B cell (primary cell): Measurements from ENCODE around the gene LYRM9. TPM values are rescaled to one million over a fixed set of nuclear protein-coding genes. Genes with fewer than 3 reads are reported as not detected.

Source experiments
- ATAC-seq: fragments of 200-7000 bp; cut with Tn5 transposase; one replicate; pipeline ENCODE4 v1.10.0; 2021; ENCODE audit warnings: low read depth, mild to moderate bottlenecking, moderate number of reproducible peaks, moderate library complexity
- CTCF ChIA-PET: fragments of 350-600 bp; sonication (Branson Sonifier 250); formaldehyde crosslinking; loops from one replicate; lab custom pipeline; 2021; ENCODE audit warnings: antibody characterized with exemption, inconsistent platforms; lab: Charles Lee
- POLR2A ChIA-PET: fragments of 350-600 bp; sonication (Branson Sonifier 250); formaldehyde crosslinking; loops from one replicate; lab custom pipeline; 2021; ENCODE audit warnings: antibody characterized with exemption; lab: Charles Lee
- DNase-seq: peaks from one replicate; pipeline ENCODE4 v3.0.0; 2013
- H2AFZ ChIP-seq: 2 replicates; pipeline ENCODE4 v1.6.1; 2012; ENCODE audit warnings: mild to moderate bottlenecking, low read depth, low read length; ENCODE audit not compliant: insufficient read depth, poor library complexity, severe bottlenecking
- H3K27ac ChIP-seq, 2 donors: 1 replicate in 1 of 2; 2 replicates in 1 of 2; pipeline ENCODE4 v1.5.1; 2012 to 2013; ENCODE audit warnings: low read length in 2 of 2, mild to moderate bottlenecking in 2 of 2, moderate library complexity in 1 of 2
- H3K27me3 ChIP-seq, 4 experiments: fragments of 200-600 bp in 1 of 4; sonication (generic) in 1 of 4; replicated peaks in 1 of 4; 1 replicate in 2 of 4; 2 replicates in 2 of 4; pipeline versions ENCODE4 v1.6.1 to v1.7.0; 2013 to 2016; ENCODE audit warnings: low read length in 3 of 4, mild to moderate bottlenecking in 2 of 4, mixed read lengths in 1 of 4, moderate library complexity in 1 of 4; ENCODE audit not compliant: insufficient read depth in 4 of 4, control insufficient read depth in 3 of 4; ENCODE audit errors: control extremely low read depth in 1 of 4
- H3K36me3 ChIP-seq, 2 experiments: replicated peaks in 1 of 2; 1 replicate in 1 of 2; 2 replicates in 1 of 2; pipeline versions ENCODE4 v1.6.1 to v1.7.1; 2013; ENCODE audit warnings: low read length in 1 of 2; ENCODE audit not compliant: insufficient read depth in 2 of 2, control insufficient read depth in 1 of 2; ENCODE audit errors: control extremely low read depth in 1 of 2, extremely low read depth in 1 of 2
- H3K4me1 ChIP-seq, 2 donors: fragments of 200-600 bp in 1 of 2; sonication (generic) in 1 of 2; 1 replicate in 1 of 2; 2 replicates in 1 of 2; pipeline versions ENCODE4 v1.5.1 to v1.6.1; 2013 to 2017; ENCODE audit warnings: low read length in 2 of 2; ENCODE audit not compliant: control insufficient read depth in 2 of 2, insufficient read depth in 2 of 2
- H3K4me2 ChIP-seq: replicated peaks from 2 replicates; pipeline ENCODE3; 2012; ENCODE audit warnings: mild to moderate bottlenecking, low read depth, low read length; ENCODE audit not compliant: poor library complexity, severe bottlenecking
- H3K4me3 ChIP-seq, 5 experiments: fragments of 200-600 bp in 1 of 5; sonication (generic) in 1 of 5; 1 replicate in 3 of 5; 2 replicates in 2 of 5; pipeline versions ENCODE4 v1.5.1 to v1.7.0; 2011 to 2016; ENCODE audit warnings: low read length in 4 of 5, mild to moderate bottlenecking in 4 of 5, low read depth in 2 of 5, control low read depth in 1 of 5, moderate library complexity in 1 of 5; ENCODE audit not compliant: insufficient read depth in 1 of 5; ENCODE audit errors: control extremely low read depth in 1 of 5, extremely low read depth in 1 of 5
- H3K79me2 ChIP-seq: fragments of 200-600 bp; sonication (generic); one replicate; pipeline ENCODE4 v1.6.0; 2016; ENCODE audit warnings: low read length; ENCODE audit not compliant: control insufficient read depth, insufficient read depth
- H3K9ac ChIP-seq: fragments of 200-600 bp; sonication (generic); 2 replicates; pipeline ENCODE4 v1.6.1; 2017; ENCODE audit warnings: mild to moderate bottlenecking, low read length, moderate library complexity
- H3K9me3 ChIP-seq, 3 donors: one replicate each; pipeline versions ENCODE4 v1.6.1 to v1.7.1; 2013; ENCODE audit warnings: low read length in 2 of 3; ENCODE audit not compliant: control insufficient read depth in 2 of 3, insufficient read depth in 1 of 3; ENCODE audit errors: control extremely low read depth in 1 of 3
- H4K20me1 ChIP-seq: 2 replicates; pipeline ENCODE4 v1.6.0; 2012; ENCODE audit warnings: mild to moderate bottlenecking, low read length; ENCODE audit not compliant: insufficient read depth, control insufficient read depth, poor library complexity, severe bottlenecking
- H3K27ac Mint-ChIP-seq: one replicate; pipeline ENCODE4 v1.8.0; 2021; ENCODE audit warnings: mixed read lengths
- H3K27me3 Mint-ChIP-seq: one replicate; pipeline ENCODE4 v1.8.0; 2021; ENCODE audit warnings: mixed read lengths
- H3K4me1 Mint-ChIP-seq: one replicate; pipeline ENCODE4 v1.8.0; 2021; ENCODE audit warnings: mixed read lengths
- H3K4me3 Mint-ChIP-seq: one replicate; pipeline ENCODE4 v1.8.0; 2021; ENCODE audit warnings: mixed read lengths
- H3K9me3 Mint-ChIP-seq: one replicate; pipeline ENCODE4 v1.8.0; 2022; ENCODE audit warnings: mixed read lengths; ENCODE audit not compliant: insufficient read depth
- CTCF ChIP-seq: fragments of 200-600 bp; IDR thresholded peaks from one replicate; pipeline ENCODE4 v1.8.0; 2022; ENCODE audit warnings: antibody characterized with exemption, mild to moderate bottlenecking
- EZH2 ChIP-seq: IDR thresholded peaks from 2 replicates; pipeline ENCODE4 v1.6.1; 2012; ENCODE audit warnings: borderline replicate concordance, low read depth, mild to moderate bottlenecking, moderate library complexity, low read length; ENCODE audit not compliant: insufficient read depth, poor library complexity, severe bottlenecking
- WGBS: methylation state at CpG from one replicate; pipeline ENCODE4 v1.1.5; 2013; ENCODE audit warnings: missing lambda C conversion rate; ENCODE audit not compliant: insufficient coverage; 5-methylcytosine and 5-hydroxymethylcytosine counted together
- intact Hi-C: fragments of 100-400 bp; cut with micrococcal nuclease; formaldehyde crosslinking; loops from one replicate; pipeline ENCODE4 v1.10.0; 2022
- polyA plus RNA-seq: library from polyadenylated mRNA; depleted of rRNA; stranded (reverse); fragments of >200 nt; gene quantifications from 2 replicates; pipeline ENCODE4 v1.2.3, GENCODE V29; 2012
- total RNA-seq, 2 donors: library from RNA; stranded (reverse); fragments of 120-200 nt in 1 of 2; gene quantifications; 1 replicate in 1 of 2; 2 replicates in 1 of 2; pipeline versions ENCODE4 v1.2.3 to v1.2.4, GENCODE V29; 2013 to 2022

The LYRM9 gene
- total and polyA plus RNA-seq, 2 donors (not counting 1 experiment from before 2014, with no cell fraction given): 12.1 to 14.2 TPM

- H3K4me2 ChIP-seq: no peak overlapping the region
- no peak overlapping the region for H2AFZ ChIP-seq
- WGBS: no CpG with 5 or more reads among the region's 1 CpG
- CTCF ChIA-PET: no interaction called here
- no peak overlapping the region for H3K4me3 ChIP-seq
- Mint-ChIP-seq H3K4me3 (no peak overlapping the region), H3K27ac (no peak overlapping the region), H3K27me3 (peaks cover 12% of the 10 kb centered on the region), H3K9me3 (peaks cover 3% of the 10 kb centered on the region), H3K4me1 (no peaks in the 10 kb centered on the region)
- ATAC-seq (no peak), DNase-seq (no peak)
- H3K27me3 ChIP-seq: peaks cover 0 to 13% (median 2%) of the 10 kb centered on the region in 4 experiments
- no peak overlapping the region for H3K27ac ChIP-seq
- no peak overlapping the region for H3K9ac ChIP-seq
- H3K4me1 ChIP-seq: no peaks in the 10 kb centered on the region
- no peaks in the 10 kb centered on the region for H3K36me3 ChIP-seq
- H3K9me3 ChIP-seq: no peaks in the 10 kb centered on the region
- intact Hi-C loops: no loop called here
- H4K20me1 ChIP-seq: no peaks in the 10 kb centered on the region
- TF ChIP-seq EZH2 (no peak), CTCF (no peak)
- POLR2A ChIA-PET: no interaction called here
- no peaks in the 10 kb centered on the region for H3K79me2 ChIP-seq
Observed at GRCh38 chr17:27917000-27917399, 23.8 kb upstream of the LYRM9 start.

- TF ChIP-seq CTCF (no peak), EZH2 (no peak)
- Mint-ChIP-seq H3K4me3 (no peak overlapping the region), H3K27me3 (peaks cover 12% of the 10 kb centered on the region), H3K9me3 (peaks cover 3% of the 10 kb centered on the region), H3K27ac (no peak overlapping the region), H3K4me1 (no peaks in the 10 kb centered on the region)
- 90% methylated on average over 4 of the region's 7 CpGs for WGBS
- no peak overlapping the region for H3K4me2 ChIP-seq
- H3K27ac ChIP-seq: no peak overlapping the region
- no peaks in the 10 kb centered on the region for H3K9me3 ChIP-seq
- ATAC-seq (no peak), DNase-seq (no peak)
- intact Hi-C loops: no loop called here
- ChIA-PET CTCF (no interaction called here), POLR2A (no interaction called here)
- H3K79me2 ChIP-seq: no peaks in the 10 kb centered on the region
- H2AFZ ChIP-seq: no peak overlapping the region
- no peaks in the 10 kb centered on the region for H4K20me1 ChIP-seq
- H3K4me1 ChIP-seq: no peaks in the 10 kb centered on the region
- peaks cover 0 to 13% (median 2%) of the 10 kb centered on the region in 4 experiments for H3K27me3 ChIP-seq
- no peak overlapping the region for H3K4me3 ChIP-seq
- H3K9ac ChIP-seq: no peak overlapping the region
- H3K36me3 ChIP-seq: no peaks in the 10 kb centered on the region
Observed at GRCh38 chr17:27915709-27916108, 22.5 kb upstream of the LYRM9 start.
